ENCODE results near the gene SERPINB6.
"Not testable (repeated sequence)": the region's sequence is repeated elsewhere in the genome, so short reads cannot be mapped to it uniquely, and the experiment has no call there.

The SERPINB6 gene

GRCh38 chr6:3007571-3007970, 36.2 kb upstream of the SERPINB6 start:
- DNase-seq (ENCODE audit: low read depth), result no peak
- no peak overlapping the region for H3K4me3 ChIP-seq (ENCODE audit: control insufficient read depth, low read depth, low read length)
- TF ChIP-seq CTCF (conservative IDR thresholded peaks at IDR 0.05; ENCODE audit: control insufficient read depth, insufficient read depth, low read depth, low read length), result no peak

- no peak overlapping the region for H3K4me3 ChIP-seq (ENCODE audit: control insufficient read depth, low read depth, low read length)
- no peak for TF ChIP-seq CTCF (conservative IDR thresholded peaks at IDR 0.05; ENCODE audit: control insufficient read depth, insufficient read depth, low read depth, low read length)
- DNase-seq (ENCODE audit: low read depth), result no peak
Measured at GRCh38 chr6:3006476-3006875, 35.1 kb upstream of the SERPINB6 start.

- TF ChIP-seq CTCF (conservative IDR thresholded peaks at IDR 0.05; ENCODE audit: control insufficient read depth, insufficient read depth, low read depth, low read length), result no peak
- H3K4me3 ChIP-seq (ENCODE audit: control insufficient read depth, low read depth, low read length), result no peak overlapping the region
- no peak for DNase-seq (ENCODE audit: low read depth)
Measured at GRCh38 chr6:3005874-3006273, 34.5 kb upstream of the SERPINB6 start.

- no peak overlapping the region for H3K4me3 ChIP-seq (ENCODE audit: control insufficient read depth, low read depth, low read length)
- TF ChIP-seq CTCF (conservative IDR thresholded peaks at IDR 0.05; ENCODE audit: control insufficient read depth, insufficient read depth, low read depth, low read length), result no peak
- DNase-seq (ENCODE audit: low read depth), result no peak
Measured at GRCh38 chr6:3005077-3005476, 33.7 kb upstream of the SERPINB6 start.

GRCh38 chr6:3003226-3003625, 31.9 kb upstream of the SERPINB6 start:
- DNase-seq (ENCODE audit: low read depth); H3K4me3 ChIP-seq (ENCODE audit: control insufficient read depth, low read depth, low read length): not testable (repeated sequence)

GRCh38 chr6:3001773-3002293, 30.5 kb upstream of the SERPINB6 start:
- TF ChIP-seq CTCF (conservative IDR thresholded peaks at IDR 0.05; ENCODE audit: control insufficient read depth, insufficient read depth, low read depth, low read length), result peak; percentile 61
- DNase-seq (ENCODE audit: low read depth), result peak; percentile 83
- H3K4me3 ChIP-seq (ENCODE audit: control insufficient read depth, low read depth, low read length), result no peak overlapping the region

- TF ChIP-seq CTCF (conservative IDR thresholded peaks at IDR 0.05; ENCODE audit: control insufficient read depth, insufficient read depth, low read depth, low read length), result no peak
- no peak overlapping the region for H3K4me3 ChIP-seq (ENCODE audit: control insufficient read depth, low read depth, low read length)
- no peak for DNase-seq (ENCODE audit: low read depth)
Measured at GRCh38 chr6:3001146-3001772, 29.9 kb upstream of the SERPINB6 start.
